NB4 (cell line): ENCODE measurements around the gene GTPBP3.

Experiments
- MYC ChIP-seq: IDR thresholded peaks from 2 replicates; pipeline ENCODE4 v1.6.1; 2011; ENCODE audit warnings: low read depth, low read length
- POLR2A ChIP-seq: IDR thresholded peaks from 2 replicates; pipeline ENCODE4 v1.6.1; 2011; ENCODE audit warnings: mild to moderate bottlenecking; ENCODE audit not compliant: insufficient read length; ENCODE audit errors: extremely low read depth
- TF ChIP-seq, protein P1 (sequence below): IDR thresholded peaks from one replicate; pipeline ENCODE4 v1.5.1; 2012; ENCODE audit warnings: low read depth, low read length
- TF ChIP-seq, protein P2 (sequence below): IDR thresholded peaks from 2 replicates; pipeline ENCODE4 v1.6.1; 2011; ENCODE audit warnings: low read depth, low read length

DNA sequence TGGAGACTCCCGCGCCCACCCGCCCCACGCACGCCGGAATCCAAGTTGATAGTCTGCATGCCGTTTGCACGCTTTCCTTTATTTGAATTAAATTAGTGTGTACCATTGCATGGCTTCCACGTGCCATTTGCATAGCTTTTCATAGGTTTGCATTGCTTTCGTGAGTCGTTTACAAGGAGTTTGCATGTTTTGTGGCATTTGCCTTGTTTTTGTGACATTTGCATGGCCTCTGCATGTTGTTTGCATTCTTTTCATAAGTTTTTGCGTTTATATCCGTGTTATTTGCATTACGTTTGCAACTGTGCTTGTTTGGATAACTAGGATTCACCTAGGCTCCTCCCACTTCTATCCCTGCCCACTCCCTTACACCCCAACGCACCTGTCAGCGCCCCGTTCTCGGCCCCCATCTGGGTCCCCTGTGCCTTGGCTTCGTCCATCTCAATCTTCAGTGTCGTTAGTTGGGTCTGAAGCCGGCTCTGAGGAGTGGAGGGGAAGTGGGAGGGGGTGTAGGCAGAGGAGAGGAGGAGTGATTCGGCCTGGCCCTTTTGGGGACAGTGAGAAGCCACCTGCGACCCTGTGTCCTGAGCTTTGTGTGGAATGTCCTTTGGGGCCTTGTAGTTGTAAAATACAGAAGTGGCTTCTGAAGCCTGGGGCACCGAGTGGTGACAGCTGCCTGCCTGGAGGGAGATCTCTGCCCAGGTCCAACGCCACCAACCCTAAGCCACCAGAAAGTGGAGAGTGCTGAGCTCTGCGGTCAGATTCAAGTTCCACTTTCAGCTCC lies 54.2 kb downstream of the GTPBP3 start:
- TF ChIP-seq, protein P1, sequence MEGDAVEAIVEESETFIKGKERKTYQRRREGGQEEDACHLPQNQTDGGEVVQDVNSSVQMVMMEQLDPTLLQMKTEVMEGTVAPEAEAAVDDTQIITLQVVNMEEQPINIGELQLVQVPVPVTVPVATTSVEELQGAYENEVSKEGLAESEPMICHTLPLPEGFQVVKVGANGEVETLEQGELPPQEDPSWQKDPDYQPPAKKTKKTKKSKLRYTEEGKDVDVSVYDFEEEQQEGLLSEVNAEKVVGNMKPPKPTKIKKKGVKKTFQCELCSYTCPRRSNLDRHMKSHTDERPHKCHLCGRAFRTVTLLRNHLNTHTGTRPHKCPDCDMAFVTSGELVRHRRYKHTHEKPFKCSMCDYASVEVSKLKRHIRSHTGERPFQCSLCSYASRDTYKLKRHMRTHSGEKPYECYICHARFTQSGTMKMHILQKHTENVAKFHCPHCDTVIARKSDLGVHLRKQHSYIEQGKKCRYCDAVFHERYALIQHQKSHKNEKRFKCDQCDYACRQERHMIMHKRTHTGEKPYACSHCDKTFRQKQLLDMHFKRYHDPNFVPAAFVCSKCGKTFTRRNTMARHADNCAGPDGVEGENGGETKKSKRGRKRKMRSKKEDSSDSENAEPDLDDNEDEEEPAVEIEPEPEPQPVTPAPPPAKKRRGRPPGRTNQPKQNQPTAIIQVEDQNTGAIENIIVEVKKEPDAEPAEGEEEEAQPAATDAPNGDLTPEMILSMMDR: no peak
- TF ChIP-seq POLR2A: no peak
- TF ChIP-seq, protein P2, sequence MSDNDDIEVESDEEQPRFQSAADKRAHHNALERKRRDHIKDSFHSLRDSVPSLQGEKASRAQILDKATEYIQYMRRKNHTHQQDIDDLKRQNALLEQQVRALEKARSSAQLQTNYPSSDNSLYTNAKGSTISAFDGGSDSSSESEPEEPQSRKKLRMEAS: peak; percentile 80
- 0 out of 2 replicates have a peak, but pooled peaks have one; percentile 29 for TF ChIP-seq MYC
